Measurements from ENCODE around the gene TSSK1B. TPM values are rescaled to one million over a fixed set of nuclear protein-coding genes. Genes with fewer than 3 reads are reported as not detected.

Gene TSSK1B
- total and polyA plus RNA-seq, 2 of the 8 experiments (the other 6 are each of a cell fraction or from before 2014, with no cell fraction given): 0.05 TPM; not detected in 1

GRCh38 chr5:113421693-113422092 lies 13.1 kb downstream of the TSSK1B start:
- Histone ChIP-seq H2AK5ac (ENCODE audit: low read depth, low read length) (no peak overlapping the region), H2BK15ac (ENCODE audit: low read length) (no peak overlapping the region), H2BK120ac (replicated peaks; ENCODE audit: low read depth, low read length) (no peak overlapping the region), H4K5ac (ENCODE audit: insufficient read length, low read depth, low read length) (no peak overlapping the region), H2BK5ac (ENCODE audit: low read depth, low read length) (no peak overlapping the region), H3K4me1 (replicated peaks in 1 of 4; ENCODE audit: control insufficient read depth in 3 of 4, insufficient read depth in 4 of 4, low read length in 3 of 4) (no peaks in the 10 kb centered on the region), H3K18ac (ENCODE audit: extremely low read depth, low read length) (no peak overlapping the region), H2AFZ (ENCODE audit: low read length) (no peak overlapping the region), H4K8ac (ENCODE audit: extremely low read depth, insufficient read depth, low read length) (no peak overlapping the region), H3K23ac (ENCODE audit: insufficient read length) (no peak overlapping the region), H4K91ac (replicated peaks; ENCODE audit: insufficient read length, low read length) (no peak overlapping the region), H3K27ac (ENCODE audit: low read depth, low read length) (no peak overlapping the region), H3K79me2 (ENCODE audit: control insufficient read depth in 1 of 2, insufficient read depth in 2 of 2, low read length in 2 of 2) (no peaks in the 10 kb centered on the region), H3K9me3 (ENCODE audit: insufficient read depth in 2 of 2, low read depth in 1 of 2, low read length in 1 of 2) (no peaks in the 10 kb centered on the region), H3K23me2 (ENCODE audit: low read depth, low read length) (no peaks in the 10 kb centered on the region), H3K4ac (replicated peaks; ENCODE audit: insufficient read length, low read depth, low read length) (no peak overlapping the region), H3K14ac (ENCODE audit: insufficient read length) (no peak overlapping the region), H3K36me3 (ENCODE audit: control insufficient read depth in 2 of 4, insufficient read depth in 4 of 4, low read length in 3 of 4) (no peaks in the 10 kb centered on the region), H3K56ac (replicated peaks; ENCODE audit: insufficient read length, low read depth, low read length) (no peak overlapping the region), H2BK20ac (ENCODE audit: low read length) (no peak overlapping the region), H3K4me3 (ENCODE audit: extremely low read depth in 1 of 4, insufficient read depth in 2 of 4, low read depth in 3 of 4, low read length in 4 of 4) (no peak overlapping the region), H4K20me1 (replicated peaks in 1 of 2; ENCODE audit: control insufficient read depth in 1 of 2, insufficient read depth in 2 of 2, low read length in 2 of 2) (no peaks in the 10 kb centered on the region), H2BK12ac (ENCODE audit: low read depth, low read length) (no peak overlapping the region), H3K9ac (replicated peaks in 1 of 4; ENCODE audit: extremely low read depth in 1 of 4, low read depth in 3 of 4, low read length in 3 of 4) (no peak overlapping the region), H3K4me2 (ENCODE audit: insufficient read depth in 1 of 2, low read depth in 2 of 2, low read length in 2 of 2) (no peak overlapping the region), H3K27me3 (replicated peaks in 1 of 4; ENCODE audit: control insufficient read depth in 3 of 4, extremely low read depth in 1 of 4, insufficient read depth in 3 of 4, low read length in 3 of 4) (no peaks in the 10 kb centered on the region), H3K79me1 (ENCODE audit: low read depth, low read length) (no peaks in the 10 kb centered on the region)
- ChIA-PET POLR2A (ENCODE audit: partially characterized antibody) (no interaction called here), CTCF (ENCODE audit: partially characterized antibody) (interaction anchor here (0.6 to 1.6 kb wide), 3 partner anchors 9 to 1382 kb away, joined by 3 read pairs; no protein-coding TSS in a partner anchor)
- WGBS, 2 experiments (ENCODE audit: extremely low coverage in 1 of 2, insufficient coverage in 1 of 2, insufficient read length in 1 of 2, insufficient replicate concordance in 2 of 2, low coverage in 1 of 2, low lambda C conversion rate in 2 of 2, missing lambda C conversion rate in 1 of 2): 92% methylated on average over 2 of the region's 2 CpGs; no CpG with 5 or more reads in 1 of the 2 experiments
- DNase-seq (ENCODE audit: low read depth in 1 of 2, low spot score in 2 of 2) (no peak), FAIRE-seq (no peak)
- TF ChIP-seq CBX8 (IDR thresholded peaks at IDR 0.05; ENCODE audit: borderline replicate concordance, low read depth, low read length) (no peak), KDM5A (IDR thresholded peaks at IDR 0.05; ENCODE audit: low read length) (no peak), SP1 (IDR thresholded peaks at IDR 0.05; ENCODE audit: low read depth, low read length) (no peak), NRF1 (IDR thresholded peaks at IDR 0.05; ENCODE audit: low read depth, low read length) (no peak), MAX (IDR thresholded peaks at IDR 0.05) (no peak), SIN3A (conservative IDR thresholded peaks at IDR 0.05 in 1 of 2, IDR thresholded peaks at IDR 0.05 in 1 of 2; ENCODE audit: low read depth in 1 of 2, low read length in 2 of 2) (no peak), HDAC2 (IDR thresholded peaks at IDR 0.05; ENCODE audit: borderline replicate concordance in 1 of 2, low read depth in 2 of 2, low read length in 2 of 2) (no peak), BCL11A (IDR thresholded peaks at IDR 0.05; ENCODE audit: low read depth in 2 of 2, low read length in 2 of 2) (no peak), ATF3 (IDR thresholded peaks at IDR 0.05; ENCODE audit: insufficient read depth, low read depth, low read length) (no peak), EZH2 (IDR thresholded peaks at IDR 0.05; ENCODE audit: low read depth, low read length, severe bottlenecking) (no peak), JUND (IDR thresholded peaks at IDR 0.05; ENCODE audit: low read length) (no peak), YY1 (IDR thresholded peaks at IDR 0.05; ENCODE audit: low read depth, low read length) (no peak), RXRA (IDR thresholded peaks at IDR 0.05; ENCODE audit: insufficient read depth, low read depth, low read length) (no peak)
